Sigmoid colon (tissue), 7 donors: ENCODE measurements around the gene KRT20. TPM values are rescaled to one million over a fixed set of nuclear protein-coding genes. Genes with fewer than 3 reads are reported as not detected.

Experiments used
- DNase-seq: peaks from one replicate; pipeline ENCODE4 v3.0.0-alpha.2; 2019
- H3K27ac ChIP-seq, 4 donors: fragments of 200-600 bp; sonication (generic); one replicate each; pipeline ENCODE4 v1.5.1; 2016 to 2019; ENCODE audit warnings: mild to moderate bottlenecking in 1 of 4
- H3K27me3 ChIP-seq, 3 donors: fragments of 200-600 bp; sonication (generic); one replicate each; pipeline ENCODE4 v1.5.1; 2019; ENCODE audit warnings: mild to moderate bottlenecking in 1 of 3
- H3K36me3 ChIP-seq, 4 donors: fragments of 200-600 bp; sonication (generic); one replicate each; pipeline ENCODE4 v1.5.1; 2016 to 2019
- H3K4me1 ChIP-seq, 4 donors: fragments of 200-600 bp; sonication (generic); one replicate each; pipeline ENCODE4 v1.5.1; 2017 to 2019
- H3K4me3 ChIP-seq, 4 donors: fragments of 200-600 bp; sonication (generic); one replicate each; pipeline ENCODE4 v1.5.1; 2017 to 2019; ENCODE audit warnings: mild to moderate bottlenecking in 2 of 4, moderate library complexity in 1 of 4
- H3K9me3 ChIP-seq, 4 donors: fragments of 200-600 bp in 3 of 4; sonication (generic) in 3 of 4; one replicate each; pipeline versions ENCODE4 v1.5.1 to v1.6.1; 2013 to 2019
- CTCF ChIP-seq, 4 experiments: fragments of 450-650 bp in 3 of 4; fragments of 200-600 bp in 1 of 4; IDR thresholded peaks; one replicate each; pipeline ENCODE4 v1.5.1; 2016 to 2019; ENCODE audit warnings: antibody characterized with exemption in 4 of 4, mild to moderate bottlenecking in 3 of 4, moderate library complexity in 2 of 4
- EP300 ChIP-seq, 4 donors: sonication (generic); formaldehyde crosslinking; IDR thresholded peaks; one replicate each; pipeline ENCODE4 v1.6.1; 2017; ENCODE audit warnings: antibody characterized with exemption in 4 of 4
- POLR2A ChIP-seq, 2 donors: fragments of 450-650 bp; IDR thresholded peaks; one replicate each; pipeline ENCODE4 v1.6.1; 2016; ENCODE audit warnings: antibody characterized with exemption in 2 of 2, mild to moderate bottlenecking in 2 of 2, moderate library complexity in 2 of 2
- POLR2AphosphoS5 ChIP-seq, 4 donors: sonication (generic); formaldehyde crosslinking; IDR thresholded peaks; one replicate each; pipeline ENCODE4 v1.6.1; 2017; ENCODE audit warnings: antibody characterized with exemption in 4 of 4
- WGBS, 2 donors: extraction: QIAGEN DNeasy Blood & Tissue Kit; methylation state at CpG; one replicate each; pipeline ENCODE4 v1.1.7; 2013; 5-methylcytosine and 5-hydroxymethylcytosine counted together
- intact Hi-C: fragments of 100-400 bp; cut with DNase I; formaldehyde crosslinking; loops from one replicate; pipeline ENCODE4 v1.15.1; 2023
- polyA plus RNA-seq, 3 donors: library from polyadenylated mRNA; stranded (reverse); fragments of 200-250 nt; gene quantifications; one replicate each; pipeline ENCODE4 v1.2.3, GENCODE V29; 2013
- total RNA-seq, 4 donors: library from RNA; depleted of rRNA; stranded (reverse); fragments of >200 nt; gene quantifications; one replicate each; pipeline ENCODE4 v1.1.0, GENCODE V29; 2016
- donor health status: healthy with polysubstance abuse.
- donor health status: Bipolar disorder and iron deficiency.
- donor health status: healthy.

Gene KRT20
- total and polyA plus RNA-seq, 7 donors, result 1.4 to 2,181 (median 1,034) TPM; not detected in 2

GRCh38 chr17:40844671-40845107, 40.4 kb downstream of the KRT20 start:
- Histone ChIP-seq H3K9me3 (no peaks in the 10 kb centered on the region), H3K27me3 (no peaks in the 10 kb centered on the region), H3K4me1 (no peaks in the 10 kb centered on the region), H3K4me3 (no peak overlapping the region), H3K36me3 (no peaks in the 10 kb centered on the region), H3K27ac (no peak overlapping the region)
- WGBS, 2 donors, result 62 to 81% methylated on average over 4 of the region's 4 CpGs
- TF ChIP-seq CTCF (IDR thresholded peaks at IDR 0.05) (no peak), POLR2A (IDR thresholded peaks at IDR 0.05) (no peak), EP300 (IDR thresholded peaks at IDR 0.05) (no peak), POLR2AphosphoS5 (IDR thresholded peaks at IDR 0.05) (no peak)
- DNase-seq, result no peak
- intact Hi-C loops, result no loop called here

- H3K27me3 ChIP-seq, result no peaks in the 10 kb centered on the region
- no peaks in the 10 kb centered on the region for H3K9me3 ChIP-seq
- H3K27ac ChIP-seq, result no peak overlapping the region
- H3K36me3 ChIP-seq, result no peaks in the 10 kb centered on the region
- WGBS, 2 donors, result 48 to 61% methylated on average over 3 of the region's 3 CpGs
- no peak overlapping the region for H3K4me3 ChIP-seq
- no peak for TF ChIP-seq EP300 (IDR thresholded peaks at IDR 0.05)
- no peak for TF ChIP-seq POLR2AphosphoS5 (IDR thresholded peaks at IDR 0.05)
- no peak for TF ChIP-seq POLR2A (IDR thresholded peaks at IDR 0.05)
- TF ChIP-seq CTCF (IDR thresholded peaks at IDR 0.05), result no peak
- no peaks in the 10 kb centered on the region for H3K4me1 ChIP-seq
- intact Hi-C loops, result no loop called here
- DNase-seq, result no peak
Measured at GRCh38 chr17:40843242-40843641, 41.8 kb downstream of the KRT20 start.

GRCh38 chr17:40841246-40841645, 43.8 kb downstream of the KRT20 start:
- TF ChIP-seq EP300 (IDR thresholded peaks at IDR 0.05) (no peak), POLR2A (IDR thresholded peaks at IDR 0.05) (no peak)
- H3K4me1 ChIP-seq, result no peaks in the 10 kb centered on the region
- no peaks in the 10 kb centered on the region for H3K27me3 ChIP-seq
- intact Hi-C loops, result no loop called here
- no peak for DNase-seq
- H3K27ac ChIP-seq, result no peak overlapping the region
- peaks cover 0 to 3% (median 0%) of the 10 kb centered on the region in 4 donors for H3K36me3 ChIP-seq
- 64 to 79% methylated on average over 3 of the region's 3 CpGs for WGBS, 2 donors
- H3K9me3 ChIP-seq, result no peaks in the 10 kb centered on the region
- H3K4me3 ChIP-seq, result no peak overlapping the region

GRCh38 chr17:40839194-40839593, 45.8 kb downstream of the KRT20 start:
- H3K4me1 ChIP-seq, result no peaks in the 10 kb centered on the region
- H3K27me3 ChIP-seq, result no peaks in the 10 kb centered on the region
- DNase-seq, result no peak
- H3K9me3 ChIP-seq, result no peaks in the 10 kb centered on the region
- TF ChIP-seq POLR2A (IDR thresholded peaks at IDR 0.05), result no peak
- TF ChIP-seq POLR2AphosphoS5 (IDR thresholded peaks at IDR 0.05), result no peak
- TF ChIP-seq EP300 (IDR thresholded peaks at IDR 0.05), result no peak
- no peak for TF ChIP-seq CTCF (IDR thresholded peaks at IDR 0.05)
- WGBS, 2 donors, result 73 to 77% methylated on average over 3 of the region's 3 CpGs
- intact Hi-C loops, result no loop called here
- no peak overlapping the region for H3K4me3 ChIP-seq
- no peak overlapping the region for H3K27ac ChIP-seq
- H3K36me3 ChIP-seq, result peaks cover 0 to 15% (median 6%) of the 10 kb centered on the region in 4 donors

- no peak for DNase-seq
- Histone ChIP-seq H3K4me3 (no peak overlapping the region), H3K27ac (no peak overlapping the region), H3K9me3 (no peaks in the 10 kb centered on the region), H3K4me1 (no peaks in the 10 kb centered on the region), H3K36me3 (peaks cover 0 to 15% (median 6%) of the 10 kb centered on the region in 4 donors), H3K27me3 (no peaks in the 10 kb centered on the region)
- intact Hi-C loops, result no loop called here
- TF ChIP-seq EP300 (IDR thresholded peaks at IDR 0.05) (no peak), POLR2AphosphoS5 (IDR thresholded peaks at IDR 0.05) (no peak), CTCF (IDR thresholded peaks at IDR 0.05) (no peak), POLR2A (IDR thresholded peaks at IDR 0.05) (no peak)
- 98% methylated on average over 4 of the region's 4 CpGs for WGBS, 2 donors
Measured at GRCh38 chr17:40836020-40836419, 49.0 kb downstream of the KRT20 start.
